A549 (cell line): ENCODE measurements around the gene SRCAP. TPM values are rescaled to one million over a fixed set of nuclear protein-coding genes. Genes with fewer than 3 reads are reported as not detected.
A peak's percentile ranks its signal among the peaks of the same experiment; 100 is the strongest.

Source experiments
- CHD4 ChIP-seq: fragments of 200-600 bp; sonication (generic); IDR thresholded peaks from 2 replicates; pipeline ENCODE4 v1.6.1; 2016; ENCODE audit warnings: antibody characterized with exemption, mild to moderate bottlenecking, borderline replicate concordance
- FOSB ChIP-seq: fragments of 250-450 bp; sonication (Bioruptor Pico); IDR thresholded peaks from 2 replicates; pipeline ENCODE4 v1.5.0; 2020; ENCODE audit warnings: mild to moderate bottlenecking, moderate library complexity
- HEYL ChIP-seq: fragments of 250-450 bp; sonication (Bioruptor Pico); IDR thresholded peaks from 2 replicates; pipeline ENCODE4 v1.8.0; 2021; ENCODE audit warnings: mild to moderate bottlenecking, moderate library complexity
- HOXA7 ChIP-seq: fragments of 250-450 bp; sonication (Bioruptor Pico); IDR thresholded peaks from 2 replicates; pipeline ENCODE4 v1.5.0; 2020; ENCODE audit warnings: mild to moderate bottlenecking, moderate library complexity
- KDM5A ChIP-seq: fragments of 200-600 bp; sonication (generic); IDR thresholded peaks from 2 replicates; pipeline ENCODE4 v1.6.1; 2016; ENCODE audit warnings: antibody characterized with exemption, mild to moderate bottlenecking
- NFE2L2 ChIP-seq: fragments of 150-350 bp; conservative IDR thresholded peaks from 2 replicates; pipeline ENCODE4 v1.6.1; 2014; ENCODE audit warnings: low read length
- RARB ChIP-seq: fragments of 250-450 bp; sonication (Bioruptor Pico); IDR thresholded peaks from 2 replicates; pipeline ENCODE4 v1.8.0; 2021; ENCODE audit warnings: mild to moderate bottlenecking, moderate library complexity
- RCOR1 ChIP-seq: fragments of 150-350 bp; IDR thresholded peaks from 2 replicates; pipeline ENCODE4 v1.6.1; 2014; ENCODE audit warnings: antibody characterized with exemption, low read length, low read depth
- RFX5 ChIP-seq: fragments of 450-650 bp; IDR thresholded peaks from 2 replicates; pipeline ENCODE4 v1.7.1; 2014; ENCODE audit warnings: antibody characterized with exemption, mild to moderate bottlenecking, moderate library complexity
- RNF2 ChIP-seq: fragments of 200-600 bp; sonication (generic); IDR thresholded peaks from 2 replicates; pipeline ENCODE4 v1.6.1; 2016; ENCODE audit warnings: low read depth, mild to moderate bottlenecking, antibody characterized with exemption, moderate library complexity, borderline replicate concordance
- SMC3 ChIP-seq: fragments of >200 bp; sonication (Bioruptor Twin); formaldehyde crosslinking; IDR thresholded peaks from 3 replicates; pipeline ENCODE4 v1.6.1; 2018; ENCODE audit warnings: inconsistent platforms
- SREBF2 ChIP-seq: fragments of 450-650 bp; IDR thresholded peaks from 2 replicates; pipeline ENCODE4 v1.6.1; 2014; ENCODE audit warnings: mild to moderate bottlenecking, moderate library complexity
- TFCP2L1 ChIP-seq: fragments of 250-450 bp; sonication (Bioruptor Pico); IDR thresholded peaks from 2 replicates; pipeline ENCODE4 v1.5.0; 2021; ENCODE audit warnings: mild to moderate bottlenecking
- ZC3H11A ChIP-seq: fragments of 450-650 bp; IDR thresholded peaks from 2 replicates; pipeline ENCODE4 v1.6.1; 2014; ENCODE audit warnings: antibody characterized with exemption, mild to moderate bottlenecking
- ZFP36 ChIP-seq: fragments of 450-650 bp; IDR thresholded peaks from 2 replicates; pipeline ENCODE4 v1.6.1; 2014; ENCODE audit warnings: borderline replicate concordance; ENCODE audit not compliant: partially characterized antibody
- ZSCAN20 ChIP-seq: fragments of 250-450 bp; sonication (Bioruptor Pico); IDR thresholded peaks from 2 replicates; pipeline ENCODE4 v1.8.0; 2022; ENCODE audit warnings: mild to moderate bottlenecking, moderate library complexity
- polyA plus RNA-seq, 4 experiments: library from polyadenylated mRNA; depleted of rRNA in 3 of 4; stranded (reverse); fragments of >200 nt; fragmentation: RNase III in 1 of 4; extraction: RNeasy Plus Mini Kit Qiagen cat#74134 plus additional on column Dnase treatment in 1 of 4; gene quantifications; 2 replicates in 3 of 4; 3 replicates in 1 of 4; pipeline ENCODE4 v1.2.3, GENCODE V29; 2011 to 2017
- TF ChIP-seq, protein P1 (sequence below): fragments of >200 bp; sonication (Bioruptor Twin); formaldehyde crosslinking; IDR thresholded peaks from 3 replicates; pipeline ENCODE4 v1.5.1; 2016
- TF ChIP-seq, protein P2 (sequence below): fragments of 150-350 bp; IDR thresholded peaks from 2 replicates; pipeline ENCODE4 v1.6.1; 2014; ENCODE audit warnings: low read depth, mild to moderate bottlenecking, low read length
- TF ChIP-seq, protein P3 (sequence below): fragments of 450-650 bp; IDR thresholded peaks from 2 replicates; pipeline ENCODE4 v1.6.1; 2014; ENCODE audit warnings: antibody characterized with exemption
- TF ChIP-seq, protein P4 (sequence below): fragments of >200 bp; sonication (Bioruptor Twin); formaldehyde crosslinking; IDR thresholded peaks from 3 replicates; pipeline ENCODE4 v1.6.1; 2016
- TF ChIP-seq, protein P5 (sequence below): fragments of 200-600 bp; sonication (generic); IDR thresholded peaks from 2 replicates; pipeline ENCODE4 v1.6.1; 2016; ENCODE audit warnings: antibody characterized with exemption, mild to moderate bottlenecking, moderate library complexity
- TF ChIP-seq, protein P6 (sequence below): fragments of 250-450 bp; sonication (Bioruptor Pico); IDR thresholded peaks from 2 replicates; pipeline ENCODE4 v1.5.0; 2020; ENCODE audit warnings: low read depth, mild to moderate bottlenecking, moderate library complexity

SRCAP gene
- polyA plus RNA-seq, 2 of the 4 experiments (the other 2 are of a cell fraction), result 6.2 to 19.9 TPM

DNA sequence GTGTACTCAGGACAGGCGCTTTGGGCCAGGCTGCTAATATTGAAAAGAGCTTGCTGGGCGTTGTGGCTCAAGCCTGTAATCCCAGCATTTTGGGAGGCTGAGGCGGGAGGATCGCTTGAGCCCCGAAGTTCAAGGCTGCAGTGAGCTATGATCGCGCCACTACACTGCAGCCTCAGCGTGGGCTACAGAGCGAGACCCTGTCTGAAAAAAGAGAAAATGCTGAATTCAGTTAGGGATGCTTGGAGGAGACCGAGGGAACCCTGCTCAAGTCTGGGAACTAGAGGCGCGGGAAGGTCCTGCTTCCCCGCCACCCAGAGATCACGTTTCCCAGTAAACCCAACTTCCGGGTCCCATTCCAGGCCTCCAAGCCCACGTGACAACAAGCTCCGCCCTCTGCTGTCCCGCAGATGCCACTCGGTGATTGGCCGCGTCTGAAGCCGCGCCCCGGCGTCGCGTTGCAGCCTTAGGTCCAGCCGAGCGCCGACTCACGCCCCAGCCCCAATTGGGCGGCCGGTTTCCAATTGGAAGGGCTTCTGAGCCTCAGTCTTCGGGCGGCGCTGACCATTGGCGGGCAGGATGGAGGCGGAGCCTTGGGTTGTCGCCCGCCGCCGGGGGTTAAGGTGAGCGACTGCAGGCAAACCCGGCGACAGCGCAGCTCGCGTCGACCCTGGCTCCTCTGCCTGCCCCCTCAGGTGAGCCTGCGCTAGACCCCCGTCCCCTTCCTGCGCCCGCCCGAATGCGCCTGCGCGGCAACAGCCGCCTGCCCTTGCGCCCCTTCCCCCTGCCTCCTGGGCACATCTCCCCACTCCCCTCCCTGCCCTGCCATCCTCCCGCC is 49.0 kb downstream of the SRCAP start, which contains the start of gene PHKG2 (continued):
- 0 out of 2 replicates have a peak, but pooled peaks have one; percentile 18 for TF ChIP-seq TFCP2L1
- no peak; the same call in 1 of the 2 replicates for TF ChIP-seq HOXA7
- no peak for TF ChIP-seq HEYL (CRISPR knock-in tag)
- TF ChIP-seq, protein P1, sequence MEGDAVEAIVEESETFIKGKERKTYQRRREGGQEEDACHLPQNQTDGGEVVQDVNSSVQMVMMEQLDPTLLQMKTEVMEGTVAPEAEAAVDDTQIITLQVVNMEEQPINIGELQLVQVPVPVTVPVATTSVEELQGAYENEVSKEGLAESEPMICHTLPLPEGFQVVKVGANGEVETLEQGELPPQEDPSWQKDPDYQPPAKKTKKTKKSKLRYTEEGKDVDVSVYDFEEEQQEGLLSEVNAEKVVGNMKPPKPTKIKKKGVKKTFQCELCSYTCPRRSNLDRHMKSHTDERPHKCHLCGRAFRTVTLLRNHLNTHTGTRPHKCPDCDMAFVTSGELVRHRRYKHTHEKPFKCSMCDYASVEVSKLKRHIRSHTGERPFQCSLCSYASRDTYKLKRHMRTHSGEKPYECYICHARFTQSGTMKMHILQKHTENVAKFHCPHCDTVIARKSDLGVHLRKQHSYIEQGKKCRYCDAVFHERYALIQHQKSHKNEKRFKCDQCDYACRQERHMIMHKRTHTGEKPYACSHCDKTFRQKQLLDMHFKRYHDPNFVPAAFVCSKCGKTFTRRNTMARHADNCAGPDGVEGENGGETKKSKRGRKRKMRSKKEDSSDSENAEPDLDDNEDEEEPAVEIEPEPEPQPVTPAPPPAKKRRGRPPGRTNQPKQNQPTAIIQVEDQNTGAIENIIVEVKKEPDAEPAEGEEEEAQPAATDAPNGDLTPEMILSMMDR, result no peak
- peak; percentile 63; the same call in 1 of the 2 replicates for TF ChIP-seq RFX5
- no peak for TF ChIP-seq RARB (CRISPR knock-in tag)
- no peak for TF ChIP-seq ZFP36
- no peak for TF ChIP-seq FOSB (CRISPR knock-in tag)
- TF ChIP-seq SREBF2, result no peak
- TF ChIP-seq NFE2L2, result no peak
- TF ChIP-seq, protein P2, sequence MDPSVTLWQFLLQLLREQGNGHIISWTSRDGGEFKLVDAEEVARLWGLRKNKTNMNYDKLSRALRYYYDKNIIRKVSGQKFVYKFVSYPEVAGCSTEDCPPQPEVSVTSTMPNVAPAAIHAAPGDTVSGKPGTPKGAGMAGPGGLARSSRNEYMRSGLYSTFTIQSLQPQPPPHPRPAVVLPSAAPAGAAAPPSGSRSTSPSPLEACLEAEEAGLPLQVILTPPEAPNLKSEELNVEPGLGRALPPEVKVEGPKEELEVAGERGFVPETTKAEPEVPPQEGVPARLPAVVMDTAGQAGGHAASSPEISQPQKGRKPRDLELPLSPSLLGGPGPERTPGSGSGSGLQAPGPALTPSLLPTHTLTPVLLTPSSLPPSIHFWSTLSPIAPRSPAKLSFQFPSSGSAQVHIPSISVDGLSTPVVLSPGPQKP, result no peak
- TF ChIP-seq, protein P3, sequence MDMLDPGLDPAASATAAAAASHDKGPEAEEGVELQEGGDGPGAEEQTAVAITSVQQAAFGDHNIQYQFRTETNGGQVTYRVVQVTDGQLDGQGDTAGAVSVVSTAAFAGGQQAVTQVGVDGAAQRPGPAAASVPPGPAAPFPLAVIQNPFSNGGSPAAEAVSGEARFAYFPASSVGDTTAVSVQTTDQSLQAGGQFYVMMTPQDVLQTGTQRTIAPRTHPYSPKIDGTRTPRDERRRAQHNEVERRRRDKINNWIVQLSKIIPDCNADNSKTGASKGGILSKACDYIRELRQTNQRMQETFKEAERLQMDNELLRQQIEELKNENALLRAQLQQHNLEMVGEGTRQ, result peak; percentile 97
- TF ChIP-seq KDM5A, result 0 out of 2 replicates have a peak, but pooled peaks have one; percentile 44
- TF ChIP-seq, protein P4, sequence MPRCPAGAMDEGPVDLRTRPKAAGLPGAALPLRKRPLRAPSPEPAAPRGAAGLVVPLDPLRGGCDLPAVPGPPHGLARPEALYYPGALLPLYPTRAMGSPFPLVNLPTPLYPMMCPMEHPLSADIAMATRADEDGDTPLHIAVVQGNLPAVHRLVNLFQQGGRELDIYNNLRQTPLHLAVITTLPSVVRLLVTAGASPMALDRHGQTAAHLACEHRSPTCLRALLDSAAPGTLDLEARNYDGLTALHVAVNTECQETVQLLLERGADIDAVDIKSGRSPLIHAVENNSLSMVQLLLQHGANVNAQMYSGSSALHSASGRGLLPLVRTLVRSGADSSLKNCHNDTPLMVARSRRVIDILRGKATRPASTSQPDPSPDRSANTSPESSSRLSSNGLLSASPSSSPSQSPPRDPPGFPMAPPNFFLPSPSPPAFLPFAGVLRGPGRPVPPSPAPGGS, result peak; percentile 70; the same call in 1 of the 3 replicates
- TF ChIP-seq SMC3, result no peak
- TF ChIP-seq RCOR1, result no peak
- TF ChIP-seq ZC3H11A, result no peak
- TF ChIP-seq, protein P5, sequence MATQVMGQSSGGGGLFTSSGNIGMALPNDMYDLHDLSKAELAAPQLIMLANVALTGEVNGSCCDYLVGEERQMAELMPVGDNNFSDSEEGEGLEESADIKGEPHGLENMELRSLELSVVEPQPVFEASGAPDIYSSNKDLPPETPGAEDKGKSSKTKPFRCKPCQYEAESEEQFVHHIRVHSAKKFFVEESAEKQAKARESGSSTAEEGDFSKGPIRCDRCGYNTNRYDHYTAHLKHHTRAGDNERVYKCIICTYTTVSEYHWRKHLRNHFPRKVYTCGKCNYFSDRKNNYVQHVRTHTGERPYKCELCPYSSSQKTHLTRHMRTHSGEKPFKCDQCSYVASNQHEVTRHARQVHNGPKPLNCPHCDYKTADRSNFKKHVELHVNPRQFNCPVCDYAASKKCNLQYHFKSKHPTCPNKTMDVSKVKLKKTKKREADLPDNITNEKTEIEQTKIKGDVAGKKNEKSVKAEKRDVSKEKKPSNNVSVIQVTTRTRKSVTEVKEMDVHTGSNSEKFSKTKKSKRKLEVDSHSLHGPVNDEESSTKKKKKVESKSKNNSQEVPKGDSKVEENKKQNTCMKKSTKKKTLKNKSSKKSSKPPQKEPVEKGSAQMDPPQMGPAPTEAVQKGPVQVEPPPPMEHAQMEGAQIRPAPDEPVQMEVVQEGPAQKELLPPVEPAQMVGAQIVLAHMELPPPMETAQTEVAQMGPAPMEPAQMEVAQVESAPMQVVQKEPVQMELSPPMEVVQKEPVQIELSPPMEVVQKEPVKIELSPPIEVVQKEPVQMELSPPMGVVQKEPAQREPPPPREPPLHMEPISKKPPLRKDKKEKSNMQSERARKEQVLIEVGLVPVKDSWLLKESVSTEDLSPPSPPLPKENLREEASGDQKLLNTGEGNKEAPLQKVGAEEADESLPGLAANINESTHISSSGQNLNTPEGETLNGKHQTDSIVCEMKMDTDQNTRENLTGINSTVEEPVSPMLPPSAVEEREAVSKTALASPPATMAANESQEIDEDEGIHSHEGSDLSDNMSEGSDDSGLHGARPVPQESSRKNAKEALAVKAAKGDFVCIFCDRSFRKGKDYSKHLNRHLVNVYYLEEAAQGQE, result no peak
- TF ChIP-seq CHD4, result no peak
- TF ChIP-seq, protein P6, sequence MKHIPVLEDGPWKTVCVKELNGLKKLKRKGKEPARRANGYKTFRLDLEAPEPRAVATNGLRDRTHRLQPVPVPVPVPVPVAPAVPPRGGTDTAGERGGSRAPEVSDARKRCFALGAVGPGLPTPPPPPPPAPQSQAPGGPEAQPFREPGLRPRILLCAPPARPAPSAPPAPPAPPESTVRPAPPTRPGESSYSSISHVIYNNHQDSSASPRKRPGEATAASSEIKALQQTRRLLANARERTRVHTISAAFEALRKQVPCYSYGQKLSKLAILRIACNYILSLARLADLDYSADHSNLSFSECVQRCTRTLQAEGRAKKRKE, result no peak
- TF ChIP-seq RNF2, result no peak
- TF ChIP-seq ZSCAN20, result no peak
